ENCODE measurements around the gene VAV3.

DNA sequence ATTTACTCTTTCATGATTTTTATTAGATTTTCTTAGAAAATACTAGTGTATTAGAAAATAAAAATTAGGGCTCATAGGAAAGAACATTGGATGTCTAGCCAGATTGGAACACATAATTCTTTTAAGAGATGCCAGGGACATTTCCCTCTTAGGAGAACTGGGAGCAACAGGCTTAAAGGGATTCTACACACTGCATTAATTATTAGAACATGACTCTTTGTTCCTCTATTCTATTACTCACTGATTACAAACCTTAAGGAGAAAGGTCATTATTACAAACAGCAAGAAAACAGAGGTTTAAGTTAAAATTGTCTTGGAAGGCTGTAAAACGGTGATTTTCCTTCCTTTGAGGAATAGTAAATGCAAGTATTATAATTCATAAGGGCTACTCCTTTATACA lies 32.9 kb upstream of the VAV3 start:
- TF ChIP-seq POLR2A (IDR thresholded peaks at IDR 0.05): no peak
- TF ChIP-seq, protein P1, sequence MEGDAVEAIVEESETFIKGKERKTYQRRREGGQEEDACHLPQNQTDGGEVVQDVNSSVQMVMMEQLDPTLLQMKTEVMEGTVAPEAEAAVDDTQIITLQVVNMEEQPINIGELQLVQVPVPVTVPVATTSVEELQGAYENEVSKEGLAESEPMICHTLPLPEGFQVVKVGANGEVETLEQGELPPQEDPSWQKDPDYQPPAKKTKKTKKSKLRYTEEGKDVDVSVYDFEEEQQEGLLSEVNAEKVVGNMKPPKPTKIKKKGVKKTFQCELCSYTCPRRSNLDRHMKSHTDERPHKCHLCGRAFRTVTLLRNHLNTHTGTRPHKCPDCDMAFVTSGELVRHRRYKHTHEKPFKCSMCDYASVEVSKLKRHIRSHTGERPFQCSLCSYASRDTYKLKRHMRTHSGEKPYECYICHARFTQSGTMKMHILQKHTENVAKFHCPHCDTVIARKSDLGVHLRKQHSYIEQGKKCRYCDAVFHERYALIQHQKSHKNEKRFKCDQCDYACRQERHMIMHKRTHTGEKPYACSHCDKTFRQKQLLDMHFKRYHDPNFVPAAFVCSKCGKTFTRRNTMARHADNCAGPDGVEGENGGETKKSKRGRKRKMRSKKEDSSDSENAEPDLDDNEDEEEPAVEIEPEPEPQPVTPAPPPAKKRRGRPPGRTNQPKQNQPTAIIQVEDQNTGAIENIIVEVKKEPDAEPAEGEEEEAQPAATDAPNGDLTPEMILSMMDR (IDR thresholded peaks at IDR 0.05): no peak
